ENCODE results near the gene CCDC152. TPM values are rescaled to one million over a fixed set of nuclear protein-coding genes. Genes with fewer than 3 reads are reported as not detected.

CCDC152 gene
- total RNA-seq, 1 experiment from 2014 or later: 0.26 TPM

- H3F3A ChIP-seq (ENCODE audit: insufficient read depth, low read depth): no peaks in the 10 kb centered on the region
- TF ChIP-seq, protein P1, sequence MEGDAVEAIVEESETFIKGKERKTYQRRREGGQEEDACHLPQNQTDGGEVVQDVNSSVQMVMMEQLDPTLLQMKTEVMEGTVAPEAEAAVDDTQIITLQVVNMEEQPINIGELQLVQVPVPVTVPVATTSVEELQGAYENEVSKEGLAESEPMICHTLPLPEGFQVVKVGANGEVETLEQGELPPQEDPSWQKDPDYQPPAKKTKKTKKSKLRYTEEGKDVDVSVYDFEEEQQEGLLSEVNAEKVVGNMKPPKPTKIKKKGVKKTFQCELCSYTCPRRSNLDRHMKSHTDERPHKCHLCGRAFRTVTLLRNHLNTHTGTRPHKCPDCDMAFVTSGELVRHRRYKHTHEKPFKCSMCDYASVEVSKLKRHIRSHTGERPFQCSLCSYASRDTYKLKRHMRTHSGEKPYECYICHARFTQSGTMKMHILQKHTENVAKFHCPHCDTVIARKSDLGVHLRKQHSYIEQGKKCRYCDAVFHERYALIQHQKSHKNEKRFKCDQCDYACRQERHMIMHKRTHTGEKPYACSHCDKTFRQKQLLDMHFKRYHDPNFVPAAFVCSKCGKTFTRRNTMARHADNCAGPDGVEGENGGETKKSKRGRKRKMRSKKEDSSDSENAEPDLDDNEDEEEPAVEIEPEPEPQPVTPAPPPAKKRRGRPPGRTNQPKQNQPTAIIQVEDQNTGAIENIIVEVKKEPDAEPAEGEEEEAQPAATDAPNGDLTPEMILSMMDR (conservative IDR thresholded peaks at IDR 0.05): no peak
- TF ChIP-seq EZH2 (IDR thresholded peaks at IDR 0.05; ENCODE audit: low read depth): no peak
- no peaks in the 10 kb centered on the region for H3K9me2 ChIP-seq (ENCODE audit: insufficient read depth)
- H3K9me3 ChIP-seq (ENCODE audit: insufficient read depth, low read depth): no peaks in the 10 kb centered on the region
- intact Hi-C loops (cut with micrococcal nuclease; ENCODE audit: unreplicated experiment): no loop called here
- H3K4me2 ChIP-seq: no peak overlapping the region
- no peak overlapping the region for H3K4me3 ChIP-seq
- no peaks in the 10 kb centered on the region for H3K36me3 ChIP-seq (ENCODE audit: low read depth)
- no peak overlapping the region for H3K27ac ChIP-seq
- no TSS peak for BruUV-seq (replicated peaks)
- DNase-seq: no peak
- no peaks in the 10 kb centered on the region for H3K4me1 ChIP-seq (replicated peaks; ENCODE audit: insufficient read depth)
- CTCF ChIA-PET: interaction anchor here (0.6 kb wide), 1 partner anchor 88 kb away, joined by 5 read pairs; no protein-coding TSS in a partner anchor
- POLR2A ChIA-PET (ENCODE audit: unreplicated experiment): no interaction called here
- no peak overlapping the region for H2AFZ ChIP-seq
- no peaks in the 10 kb centered on the region for H3K27me3 ChIP-seq (ENCODE audit: insufficient read depth, low read depth)
- H4K20me1 ChIP-seq (ENCODE audit: insufficient read depth): no peaks in the 10 kb centered on the region
- H3K79me2 ChIP-seq (ENCODE audit: low read depth): no peaks in the 10 kb centered on the region
Measured at GRCh38 chr5:42801516-42802166, 45.0 kb downstream of the CCDC152 start.

DNA sequence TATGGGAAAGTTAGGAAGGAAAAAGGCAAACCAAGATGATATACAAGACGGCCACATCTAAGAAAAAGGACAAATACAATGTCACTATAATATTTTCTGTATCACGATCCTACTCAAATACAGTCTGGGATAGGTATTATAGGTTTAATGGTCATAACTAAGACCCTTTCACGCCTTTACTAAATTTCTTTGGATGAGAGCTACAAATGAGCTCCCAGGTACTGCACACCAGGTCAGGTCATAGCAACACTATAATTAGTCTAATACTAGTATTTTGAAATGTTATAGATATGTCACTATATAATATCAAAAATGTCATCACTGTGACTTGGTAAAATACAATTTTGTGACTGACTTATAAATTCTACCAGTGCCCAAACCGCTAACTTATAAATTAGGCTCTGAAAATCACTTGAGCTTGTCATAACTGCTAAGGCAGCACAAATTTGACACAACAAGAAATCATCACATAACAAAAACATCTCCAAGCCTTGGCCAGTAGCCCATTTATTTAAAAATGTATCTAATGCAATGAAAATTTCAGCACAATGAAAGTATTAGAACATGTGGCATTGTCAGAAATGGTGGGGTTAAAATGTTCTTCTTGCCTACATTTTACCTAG, 48.2 kb downstream of the CCDC152 start:
- H3K9me3 ChIP-seq (ENCODE audit: insufficient read depth, low read depth): no peaks in the 10 kb centered on the region
- ChIA-PET POLR2A (ENCODE audit: unreplicated experiment) (no interaction called here), CTCF (no interaction called here)

DNA sequence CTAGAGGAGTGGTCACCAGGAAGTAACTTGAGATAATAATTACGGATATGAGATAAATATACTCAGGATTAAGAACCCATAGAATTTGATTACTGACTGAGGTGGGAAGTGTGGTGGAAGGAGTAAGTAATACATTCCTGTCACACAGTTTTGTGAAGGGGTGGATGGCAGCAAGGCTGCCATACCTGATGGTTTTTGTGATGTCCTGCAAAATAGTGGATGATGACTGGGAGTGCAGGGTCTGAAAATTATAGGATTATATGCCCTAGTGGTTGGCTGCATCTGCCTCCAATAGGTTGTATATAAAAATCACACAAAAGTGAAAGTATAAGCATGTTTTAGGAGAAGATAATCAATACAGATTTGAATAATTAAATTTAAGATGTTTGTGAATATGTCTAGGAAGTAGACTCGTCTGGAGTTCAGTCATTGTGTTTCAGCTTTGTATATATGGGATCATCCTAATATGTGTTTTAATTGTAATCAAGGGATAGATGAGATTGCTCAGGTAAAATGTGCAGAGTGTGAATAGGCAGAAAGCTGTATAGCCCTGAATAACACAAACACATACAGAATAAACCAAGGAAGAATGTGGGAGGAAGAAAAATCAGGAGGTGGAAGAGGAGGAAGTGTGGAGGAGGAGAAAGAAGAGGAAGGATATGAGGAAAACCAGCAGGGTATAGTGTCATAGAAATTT, 49.5 kb downstream of the CCDC152 start:
- Histone ChIP-seq H3K9me2 (ENCODE audit: insufficient read depth) (no peaks in the 10 kb centered on the region), H3K4me1 (replicated peaks; ENCODE audit: insufficient read depth) (0 out of 2 replicates have a peak, but pooled peaks cover 1% of the 10 kb centered on the region), H3K4me2 (no peak overlapping the region), H3K9me3 (ENCODE audit: insufficient read depth, low read depth) (no peaks in the 10 kb centered on the region), H3K79me2 (ENCODE audit: low read depth) (no peaks in the 10 kb centered on the region), H4K20me1 (ENCODE audit: insufficient read depth) (no peaks in the 10 kb centered on the region), H3K36me3 (ENCODE audit: low read depth) (no peaks in the 10 kb centered on the region), H3K27me3 (ENCODE audit: insufficient read depth, low read depth) (no peaks in the 10 kb centered on the region), H3F3A (ENCODE audit: insufficient read depth, low read depth) (no peaks in the 10 kb centered on the region), H3K27ac (no peak overlapping the region), H2AFZ (no peak overlapping the region), H3K4me3 (no peak overlapping the region)
- no peak for DNase-seq
- no TSS peak for BruUV-seq (replicated peaks)
- ChIA-PET POLR2A (ENCODE audit: unreplicated experiment) (no interaction called here), CTCF (no interaction called here)
- intact Hi-C loops (cut with micrococcal nuclease; ENCODE audit: unreplicated experiment): no loop called here
- no peak for TF ChIP-seq EZH2 (IDR thresholded peaks at IDR 0.05; ENCODE audit: low read depth)
- TF ChIP-seq, protein P1 (conservative IDR thresholded peaks at IDR 0.05): no peak

More for the DNA sequence above, 48.2 kb downstream of the CCDC152 start:
- no peak for DNase-seq
- H3K36me3 ChIP-seq (ENCODE audit: low read depth): no peaks in the 10 kb centered on the region
- H4K20me1 ChIP-seq (ENCODE audit: insufficient read depth): no peaks in the 10 kb centered on the region
- H3K4me1 ChIP-seq (replicated peaks; ENCODE audit: insufficient read depth): no peaks in the 10 kb centered on the region
- H3K4me2 ChIP-seq: no peak overlapping the region
- H3K4me3 ChIP-seq: no peak overlapping the region
- H3K27me3 ChIP-seq (ENCODE audit: insufficient read depth, low read depth): no peaks in the 10 kb centered on the region
- intact Hi-C loops (cut with micrococcal nuclease; ENCODE audit: unreplicated experiment): no loop called here
- no peak for TF ChIP-seq EZH2 (IDR thresholded peaks at IDR 0.05; ENCODE audit: low read depth)
- TF ChIP-seq, protein P1 (conservative IDR thresholded peaks at IDR 0.05): no peak
- H3F3A ChIP-seq (ENCODE audit: insufficient read depth, low read depth): no peaks in the 10 kb centered on the region
- no peaks in the 10 kb centered on the region for H3K9me2 ChIP-seq (ENCODE audit: insufficient read depth)
- no TSS peak for BruUV-seq (replicated peaks)
- no peak overlapping the region for H3K27ac ChIP-seq
- H2AFZ ChIP-seq: no peak overlapping the region
- H3K79me2 ChIP-seq (ENCODE audit: low read depth): no peaks in the 10 kb centered on the region
